HepG2 (cell line): ENCODE results near the gene IQCN.

ENCODE experiments used
- HNF4G ChIP-seq, 2 experiments: sonication (generic) in 1 of 2; formaldehyde crosslinking in 1 of 2; IDR thresholded peaks; 2 replicates each; pipeline versions ENCODE4 v1.4.0 to v1.6.1; 2011 to 2020; ENCODE audit warnings: borderline replicate concordance in 2 of 2, low read depth in 2 of 2, mild to moderate bottlenecking in 2 of 2, low read length in 1 of 2, missing genetic modification reagents in 1 of 2, moderate library complexity in 1 of 2
- HNRNPK ChIP-seq: fragments of 200-400 bp; formaldehyde crosslinking; IDR thresholded peaks from 2 replicates; pipeline ENCODE4 v1.6.1; 2018; ENCODE audit warnings: low read length, low read depth, moderate library complexity, mild to moderate bottlenecking; ENCODE audit not compliant: poor library complexity, severe bottlenecking
- MXI1 ChIP-seq: IDR thresholded peaks from 3 replicates; pipeline ENCODE4 v1.6.1; 2012; ENCODE audit warnings: low read depth, low read length, inconsistent platforms, borderline replicate concordance
- TF ChIP-seq, protein P1 (sequence below): sonication (generic); formaldehyde crosslinking; IDR thresholded peaks from 2 replicates; pipeline ENCODE4 v1.5.0; 2020; ENCODE audit warnings: mild to moderate bottlenecking, missing genetic modification reagents, moderate library complexity
- TF ChIP-seq, protein P2 (sequence below): fragments of 450-650 bp; IDR thresholded peaks from 2 replicates; pipeline ENCODE4 v1.6.1; 2016

- no peak for TF ChIP-seq HNRNPK
- no peak for TF ChIP-seq MXI1
- TF ChIP-seq, protein P1, sequence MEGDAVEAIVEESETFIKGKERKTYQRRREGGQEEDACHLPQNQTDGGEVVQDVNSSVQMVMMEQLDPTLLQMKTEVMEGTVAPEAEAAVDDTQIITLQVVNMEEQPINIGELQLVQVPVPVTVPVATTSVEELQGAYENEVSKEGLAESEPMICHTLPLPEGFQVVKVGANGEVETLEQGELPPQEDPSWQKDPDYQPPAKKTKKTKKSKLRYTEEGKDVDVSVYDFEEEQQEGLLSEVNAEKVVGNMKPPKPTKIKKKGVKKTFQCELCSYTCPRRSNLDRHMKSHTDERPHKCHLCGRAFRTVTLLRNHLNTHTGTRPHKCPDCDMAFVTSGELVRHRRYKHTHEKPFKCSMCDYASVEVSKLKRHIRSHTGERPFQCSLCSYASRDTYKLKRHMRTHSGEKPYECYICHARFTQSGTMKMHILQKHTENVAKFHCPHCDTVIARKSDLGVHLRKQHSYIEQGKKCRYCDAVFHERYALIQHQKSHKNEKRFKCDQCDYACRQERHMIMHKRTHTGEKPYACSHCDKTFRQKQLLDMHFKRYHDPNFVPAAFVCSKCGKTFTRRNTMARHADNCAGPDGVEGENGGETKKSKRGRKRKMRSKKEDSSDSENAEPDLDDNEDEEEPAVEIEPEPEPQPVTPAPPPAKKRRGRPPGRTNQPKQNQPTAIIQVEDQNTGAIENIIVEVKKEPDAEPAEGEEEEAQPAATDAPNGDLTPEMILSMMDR (CRISPR knock-in tag) = peak; percentile 29
- TF ChIP-seq, protein P2, sequence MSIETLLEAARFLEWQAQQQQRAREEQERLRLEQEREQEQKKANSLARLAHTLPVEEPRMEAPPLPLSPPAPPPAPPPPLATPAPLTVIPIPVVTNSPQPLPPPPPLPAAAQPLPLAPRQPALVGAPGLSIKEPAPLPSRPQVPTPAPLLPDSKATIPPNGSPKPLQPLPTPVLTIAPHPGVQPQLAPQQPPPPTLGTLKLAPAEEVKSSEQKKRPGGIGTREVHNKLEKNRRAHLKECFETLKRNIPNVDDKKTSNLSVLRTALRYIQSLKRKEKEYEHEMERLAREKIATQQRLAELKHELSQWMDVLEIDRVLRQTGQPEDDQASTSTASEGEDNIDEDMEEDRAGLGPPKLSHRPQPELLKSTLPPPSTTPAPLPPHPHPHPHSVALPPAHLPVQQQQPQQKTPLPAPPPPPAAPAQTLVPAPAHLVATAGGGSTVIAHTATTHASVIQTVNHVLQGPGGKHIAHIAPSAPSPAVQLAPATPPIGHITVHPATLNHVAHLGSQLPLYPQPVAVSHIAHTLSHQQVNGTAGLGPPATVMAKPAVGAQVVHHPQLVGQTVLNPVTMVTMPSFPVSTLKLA = no peak
- TF ChIP-seq HNF4G (IDR thresholded peaks at IDR 0.05; ENCODE audit: borderline replicate concordance, low read depth, low read length) = no peak
- no peak for TF ChIP-seq HNF4G (CRISPR knock-in tag; IDR thresholded peaks at IDR 0.05; ENCODE audit: borderline replicate concordance, low read depth)
Observed at GRCh38 chr19:18229474-18229873, 44.8 kb downstream of the IQCN start.
